Ascending aorta (tissue), 2 donors: ENCODE results near the gene COQ3. TPM values are rescaled to one million over a fixed set of nuclear protein-coding genes. Genes with fewer than 3 reads are reported as not detected.
A peak's percentile ranks its signal among the peaks of the same experiment; 100 is the strongest.

Experiments
- DNase-seq, 2 donors: peaks; one replicate each; pipeline ENCODE4 v3.0.0-alpha.2; 2019; ENCODE audit warnings: low spot score in 2 of 2
- H3K27ac ChIP-seq, 2 donors: fragments of 200-600 bp; sonication (generic); one replicate each; pipeline ENCODE4 v1.5.1; 2016 to 2017; ENCODE audit warnings: mild to moderate bottlenecking in 1 of 2
- H3K27me3 ChIP-seq: fragments of 200-600 bp; sonication (generic); one replicate; pipeline ENCODE4 v1.5.1; 2017
- H3K36me3 ChIP-seq, 2 donors: fragments of 200-600 bp; sonication (generic); one replicate each; pipeline ENCODE4 v1.5.1; 2016
- H3K4me1 ChIP-seq, 2 donors: fragments of 200-600 bp; sonication (generic); one replicate each; pipeline ENCODE4 v1.5.1; 2016 to 2017; ENCODE audit warnings: mild to moderate bottlenecking in 1 of 2
- H3K4me3 ChIP-seq, 2 donors: fragments of 200-600 bp; sonication (generic); one replicate each; pipeline ENCODE4 v1.5.1; 2016 to 2017; ENCODE audit warnings: mild to moderate bottlenecking in 1 of 2
- H3K9me3 ChIP-seq, 2 donors: fragments of 200-600 bp; sonication (generic); one replicate each; pipeline ENCODE4 v1.5.1; 2016
- CTCF ChIP-seq, 3 experiments: fragments of 200-600 bp in 2 of 3; fragments of 450-650 bp in 1 of 3; sonication (generic) in 2 of 3; IDR thresholded peaks; one replicate each; pipeline ENCODE4 v1.5.1; 2016 to 2019; ENCODE audit warnings: antibody characterized with exemption in 3 of 3, mild to moderate bottlenecking in 1 of 3, moderate library complexity in 1 of 3
- intact Hi-C: fragments of 100-400 bp; cut with DNase I; formaldehyde crosslinking; loops from one replicate; pipeline ENCODE4 v1.15.1; 2023
- total RNA-seq: library from RNA; depleted of rRNA; stranded (reverse); fragments of >200 nt; gene quantifications from one replicate; pipeline ENCODE4 v1.1.0, GENCODE V29; 2016

The COQ3 gene
- total RNA-seq, 1 donor from 2014 or later = 1.7 TPM

- Histone ChIP-seq H3K27me3 (no peaks in the 10 kb centered on the region), H3K36me3 (no peaks in the 10 kb centered on the region), H3K4me1 (peaks cover 5 to 30% of the 10 kb centered on the region in 2 donors), H3K9me3 (no peaks in the 10 kb centered on the region), H3K27ac (peak overlapping the region; percentile 98 to 99), H3K4me3 (peak overlapping the region; percentile 84 to 89)
- no peak for TF ChIP-seq CTCF (IDR thresholded peaks at IDR 0.05)
- DNase-seq = no peak
- intact Hi-C loops = loop anchor here (1.0 to 10.0 kb wide), 3 partner anchors 34 to 482 kb away; partner anchors contain the start of genes COQ3, FBXL4 and USP45
Measured at GRCh38 chr6:99426451-99426757, 32.4 kb upstream of the COQ3 start.

DNA sequence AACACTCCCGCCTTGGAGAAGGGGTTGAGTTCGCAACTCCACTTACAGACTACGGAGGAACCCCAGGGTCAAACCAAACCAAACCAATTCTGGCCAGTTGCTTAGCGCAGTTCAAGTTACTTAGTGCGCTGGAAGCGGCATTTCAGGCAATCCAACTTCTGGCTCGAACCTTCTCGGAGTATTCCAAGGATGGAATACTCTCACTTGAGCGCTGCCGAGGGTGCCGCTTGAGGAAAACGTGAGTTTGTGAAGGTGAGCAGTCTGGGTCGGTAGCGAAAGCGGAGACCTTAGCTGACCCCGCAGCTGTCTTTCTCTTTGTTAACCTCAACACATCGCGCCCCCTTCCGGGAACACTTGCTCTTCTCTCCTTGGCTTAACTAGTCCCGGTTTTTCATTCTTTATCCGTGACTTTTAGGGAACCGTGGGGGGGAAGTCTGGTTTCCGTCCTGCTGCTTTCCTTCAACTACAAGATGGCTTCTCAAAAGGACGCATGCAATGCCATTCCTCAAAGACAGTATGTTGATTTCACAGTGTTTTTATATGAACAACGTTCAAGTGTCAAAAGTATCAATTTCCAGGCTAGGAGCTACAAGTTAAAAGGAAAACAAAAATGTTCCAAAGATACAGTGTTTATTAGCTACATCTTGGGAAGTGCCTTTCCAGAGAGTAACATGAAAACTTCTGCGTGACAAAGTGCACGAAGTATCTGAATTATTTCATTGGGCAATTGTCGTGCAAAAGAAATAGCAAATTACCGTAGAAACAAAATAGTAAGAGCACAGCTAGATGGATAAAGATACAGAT lies 31.9 kb upstream of the COQ3 start:
- intact Hi-C loops = loop anchor here (1.0 to 10.0 kb wide), 4 partner anchors 34 to 481 kb away; partner anchors contain the start of genes CCNC, COQ3, FBXL4 and USP45
- peak in 2 of 3 experiments; percentile 18 to 43 for TF ChIP-seq CTCF (IDR thresholded peaks at IDR 0.05)

DNA sequence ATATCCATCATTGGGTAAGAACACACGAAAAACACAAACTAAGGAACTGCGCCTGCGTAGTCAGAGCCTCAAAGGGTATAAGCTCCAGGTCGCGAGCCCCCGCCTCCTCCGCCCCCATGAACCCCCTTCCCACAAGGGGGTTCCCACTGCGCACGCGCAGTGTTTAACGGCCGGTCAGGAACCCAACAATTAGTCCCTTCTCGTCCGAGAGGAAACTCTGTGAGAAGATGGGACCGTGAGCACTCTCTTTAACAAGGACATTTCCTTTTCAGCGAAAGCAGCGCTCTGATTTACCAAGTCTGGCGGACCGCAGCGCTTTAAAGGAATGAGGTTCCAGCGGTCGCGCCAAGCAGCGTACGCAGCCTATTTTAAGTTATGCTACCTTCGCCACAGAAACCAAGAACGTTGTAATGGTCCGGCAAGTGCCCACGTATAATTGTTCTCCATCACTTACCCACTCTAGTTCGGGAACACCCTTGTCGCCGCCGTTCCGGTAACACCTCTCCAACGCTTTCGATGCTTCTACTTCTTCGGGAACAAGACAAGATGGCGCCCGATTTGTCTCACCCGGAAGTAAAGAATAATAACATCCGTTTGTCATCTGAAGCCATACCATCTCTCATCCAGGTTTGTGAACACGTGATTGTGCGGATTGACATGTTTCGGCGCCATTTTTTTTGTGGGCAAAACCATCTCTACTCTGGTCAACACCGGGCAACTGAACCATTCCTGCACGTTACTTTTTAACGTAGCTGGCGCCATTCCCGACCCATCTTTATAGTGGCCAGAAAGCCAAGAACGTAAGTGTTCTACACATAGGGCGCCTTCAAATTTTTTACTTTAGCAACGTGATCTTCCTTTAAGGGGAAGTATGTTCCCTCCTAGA lies 31.0 kb upstream of the COQ3 start, which contains the start of gene PNISR:
TSS of gene PNISR (minus strand) at position 548 of the 886 bp plus-strand sequence. CDS start 10,649 bp downstream, outside the sequence.
- peak; percentile 83 to 97 for DNase-seq
- intact Hi-C loops = loop anchor here (1.0 to 10.0 kb wide), 3 partner anchors 33 to 480 kb away; partner anchors contain the start of genes CCNC, COQ3 and FBXL4
- Histone ChIP-seq H3K4me1 (peaks cover 5 to 34% of the 10 kb centered on the region in 2 donors), H3K27me3 (no peaks in the 10 kb centered on the region), H3K27ac (peak within 1 kb of the TSS; percentile 98 to 99), H3K36me3 (no peaks in the 10 kb centered on the region), H3K9me3 (no peaks in the 10 kb centered on the region), H3K4me3 (peak within 1 kb of the TSS; percentile 84 to 89)
- TF ChIP-seq CTCF (IDR thresholded peaks at IDR 0.05) = no peak

More for the DNA sequence above, 31.9 kb upstream of the COQ3 start:
- Histone ChIP-seq H3K36me3 (no peaks in the 10 kb centered on the region), H3K27me3 (no peaks in the 10 kb centered on the region), H3K27ac (peak overlapping the region; percentile 98 to 99), H3K4me1 (peaks cover 5 to 34% of the 10 kb centered on the region in 2 donors), H3K9me3 (no peaks in the 10 kb centered on the region), H3K4me3 (peak overlapping the region; percentile 84 to 89)
- peak; percentile 33 to 92 for DNase-seq

DNA sequence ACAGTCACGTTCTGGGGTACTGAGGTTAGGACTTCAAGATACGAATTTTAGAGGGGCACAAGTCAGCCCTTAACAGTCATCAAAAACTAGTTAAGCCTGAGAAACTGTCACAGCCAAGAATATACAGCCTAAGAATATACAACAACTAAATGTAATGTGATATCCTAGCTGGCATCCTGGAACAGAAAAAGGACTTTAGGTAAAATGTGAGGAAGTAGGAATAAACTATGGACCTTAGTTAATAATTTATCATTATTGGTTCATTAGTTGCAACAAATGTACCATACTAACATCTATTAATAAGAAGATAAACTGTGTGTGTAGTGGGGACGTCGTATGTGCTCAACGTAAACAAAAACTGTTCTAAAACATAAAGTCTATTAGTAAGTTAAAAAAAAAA lies 30.0 kb upstream of the COQ3 start:
- DNase-seq = no peak
- peak overlapping the region; percentile 98 to 99 for H3K27ac ChIP-seq
- peaks cover 5 to 34% of the 10 kb centered on the region in 2 donors for H3K4me1 ChIP-seq
- H3K4me3 ChIP-seq = peak overlapping the region; percentile 84 to 89
- no peaks in the 10 kb centered on the region for H3K36me3 ChIP-seq
- H3K9me3 ChIP-seq = no peaks in the 10 kb centered on the region
- intact Hi-C loops = loop anchor here (10.0 kb wide), 1 partner anchor 479 kb away; the partner anchor contains the start of gene FBXL4
- H3K27me3 ChIP-seq = no peaks in the 10 kb centered on the region
- TF ChIP-seq CTCF (IDR thresholded peaks at IDR 0.05) = no peak

DNA sequence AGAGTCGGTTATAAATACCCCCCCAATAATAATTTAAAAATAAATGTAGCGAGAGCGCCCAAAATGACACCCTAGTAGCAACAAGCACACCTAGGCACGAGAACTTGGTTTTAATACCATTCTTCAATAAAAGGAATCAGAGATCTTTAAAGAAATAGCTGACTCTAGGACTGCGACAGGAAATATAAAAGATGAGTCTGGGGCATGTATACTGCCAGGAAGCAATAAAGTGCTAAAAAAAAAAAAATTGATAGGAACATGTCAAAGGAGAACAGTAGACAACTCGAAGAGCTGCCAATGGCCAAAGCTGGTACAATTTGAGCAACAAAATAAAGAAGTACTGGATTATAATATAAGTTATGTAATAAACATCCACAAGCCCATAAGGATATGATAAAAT lies 28.9 kb upstream of the COQ3 start:
- Histone ChIP-seq H3K36me3 (no peaks in the 10 kb centered on the region), H3K4me1 (peaks cover 5 to 34% of the 10 kb centered on the region in 2 donors), H3K27me3 (no peaks in the 10 kb centered on the region), H3K9me3 (no peaks in the 10 kb centered on the region), H3K4me3 (peak overlapping the region in 1 of 2 donors; percentile 89), H3K27ac (no peak overlapping the region)
- DNase-seq = no peak
- TF ChIP-seq CTCF (IDR thresholded peaks at IDR 0.05) = no peak
- intact Hi-C loops = loop anchor here (10.0 kb wide), 1 partner anchor 478 kb away; the partner anchor contains the start of gene FBXL4
